Gastroesophageal sphincter (tissue), 4 donors: Measurements from ENCODE around the gene GPC3. TPM values are rescaled to one million over a fixed set of nuclear protein-coding genes. Genes with fewer than 3 reads are reported as not detected.

Experiments used
- ATAC-seq: fragments of 150-250 bp; one replicate; pipeline ENCODE4 v1.9.1; 2016; ENCODE audit warnings: mild to moderate bottlenecking, moderate library complexity
- H3K27ac ChIP-seq, 4 donors: fragments of 200-600 bp; sonication (generic) in 3 of 4; 1 replicate in 3 of 4; 2 replicates in 1 of 4; pipeline ENCODE4 v1.5.1; 2016 to 2019
- H3K27me3 ChIP-seq: fragments of 200-600 bp; sonication (generic); one replicate; pipeline ENCODE4 v1.5.1; 2019
- H3K36me3 ChIP-seq, 2 donors: fragments of 200-600 bp; sonication (generic); one replicate each; pipeline ENCODE4 v1.5.1; 2019; ENCODE audit warnings: control low read depth in 1 of 2
- H3K4me1 ChIP-seq, 3 donors: fragments of 200-600 bp; sonication (generic); 1 replicate in 2 of 3; 2 replicates in 1 of 3; pipeline ENCODE4 v1.5.1; 2016 to 2019; ENCODE audit warnings: control low read depth in 2 of 3
- H3K4me3 ChIP-seq, 2 donors: fragments of 200-600 bp; sonication (generic); one replicate each; pipeline ENCODE4 v1.5.1; 2019; ENCODE audit warnings: mild to moderate bottlenecking in 1 of 2, moderate library complexity in 1 of 2
- H3K9me3 ChIP-seq, 3 donors: fragments of 200-600 bp; sonication (generic); one replicate each; pipeline ENCODE4 v1.5.1; 2017 to 2019; ENCODE audit warnings: control low read depth in 2 of 3
- CTCF ChIP-seq, 4 experiments: fragments of 200-600 bp in 2 of 4; fragments of 450-650 bp in 2 of 4; sonication (generic) in 1 of 4; IDR thresholded peaks; one replicate each; pipeline ENCODE4 v1.5.1; 2017 to 2019; ENCODE audit warnings: antibody characterized with exemption in 4 of 4, mild to moderate bottlenecking in 2 of 4, moderate library complexity in 2 of 4
- EP300 ChIP-seq: sonication (generic); formaldehyde crosslinking; IDR thresholded peaks from one replicate; pipeline ENCODE4 v1.6.1; 2017; ENCODE audit warnings: antibody characterized with exemption, mild to moderate bottlenecking
- POLR2A ChIP-seq, 2 donors: fragments of 450-650 bp; IDR thresholded peaks; one replicate each; pipeline ENCODE4 v1.6.1; 2017; ENCODE audit warnings: antibody characterized with exemption in 2 of 2, mild to moderate bottlenecking in 2 of 2, moderate library complexity in 1 of 2
- POLR2AphosphoS5 ChIP-seq: sonication (generic); formaldehyde crosslinking; IDR thresholded peaks from one replicate; pipeline ENCODE4 v1.6.1; 2017; ENCODE audit warnings: antibody characterized with exemption
- WGBS, 2 donors: methylation state at CpG; one replicate each; pipeline ENCODE4 v1.1.5; 2018; ENCODE audit warnings: low coverage in 1 of 2; 5-methylcytosine and 5-hydroxymethylcytosine counted together
- total RNA-seq, 4 donors: library from RNA; depleted of rRNA; stranded (reverse); fragments of >200 nt; gene quantifications; one replicate each; pipeline ENCODE4 v1.1.0, GENCODE V29; 2016

Gene GPC3
- total RNA-seq, 4 donors from 2014 or later: 5.8 to 19.7 (median 14.9) TPM

GRCh38 chrX:133640161-133641015, 345.0 kb downstream of the GPC3 start:
- Histone ChIP-seq H3K27ac (no peak overlapping the region), H3K27me3 (no peaks in the 10 kb centered on the region), H3K36me3 (no peaks in the 10 kb centered on the region), H3K4me3 (no peak overlapping the region), H3K4me1 (peaks cover 0 to 9% (median 0%) of the 10 kb centered on the region in 3 donors), H3K9me3 (no peaks in the 10 kb centered on the region)
- ATAC-seq: no peak
- TF ChIP-seq EP300 (no peak), POLR2AphosphoS5 (no peak), CTCF (IDR thresholded peaks at IDR 0.05) (no peak), POLR2A (IDR thresholded peaks at IDR 0.05) (no peak)
- WGBS, 2 donors: 34% methylated on average over 7 of the region's 7 CpGs; no CpG with 5 or more reads in 1 of the 2 donors

GRCh38 chrX:133639726-133640125, 345.7 kb downstream of the GPC3 start:
- H3K4me1 ChIP-seq: peaks cover 0 to 9% (median 0%) of the 10 kb centered on the region in 3 donors
- no peak overlapping the region for H3K4me3 ChIP-seq
- no peaks in the 10 kb centered on the region for H3K27me3 ChIP-seq
- no peaks in the 10 kb centered on the region for H3K9me3 ChIP-seq
- 71 to 89% methylated on average over 1 to 2 of the region's 2 CpGs for WGBS, 2 donors
- H3K27ac ChIP-seq: no peak overlapping the region
- no peaks in the 10 kb centered on the region for H3K36me3 ChIP-seq
- no peak for TF ChIP-seq EP300
- no peak for TF ChIP-seq POLR2A (IDR thresholded peaks at IDR 0.05)
- TF ChIP-seq CTCF (IDR thresholded peaks at IDR 0.05): no peak
- TF ChIP-seq POLR2AphosphoS5: no peak
- no peak for ATAC-seq

- H3K27me3 ChIP-seq: no peaks in the 10 kb centered on the region
- no peak overlapping the region for H3K27ac ChIP-seq
- no peaks in the 10 kb centered on the region for H3K9me3 ChIP-seq
- no peaks in the 10 kb centered on the region for H3K36me3 ChIP-seq
- H3K4me3 ChIP-seq: no peak overlapping the region
- no peak for ATAC-seq
- H3K4me1 ChIP-seq: peaks cover 0 to 9% (median 0%) of the 10 kb centered on the region in 3 donors
- TF ChIP-seq POLR2A (IDR thresholded peaks at IDR 0.05) (no peak), CTCF (IDR thresholded peaks at IDR 0.05) (no peak), EP300 (no peak), POLR2AphosphoS5 (no peak)
- 76% methylated on average over 2 of the region's 4 CpGs; no CpG with 5 or more reads in 1 of the 2 donors for WGBS, 2 donors
Observed at GRCh38 chrX:133638285-133638684, 347.1 kb downstream of the GPC3 start.

- no peak for ATAC-seq
- 83 to 85% methylated on average over 1 to 4 of the region's 5 CpGs for WGBS, 2 donors
- TF ChIP-seq POLR2A (IDR thresholded peaks at IDR 0.05) (no peak), CTCF (IDR thresholded peaks at IDR 0.05) (no peak), EP300 (no peak), POLR2AphosphoS5 (no peak)
- Histone ChIP-seq H3K27me3 (no peaks in the 10 kb centered on the region), H3K4me3 (no peak overlapping the region), H3K9me3 (no peaks in the 10 kb centered on the region), H3K36me3 (no peaks in the 10 kb centered on the region), H3K27ac (no peak overlapping the region), H3K4me1 (peaks cover 0 to 9% (median 0%) of the 10 kb centered on the region in 3 donors)
Observed at GRCh38 chrX:133637765-133638164, 347.6 kb downstream of the GPC3 start.

GRCh38 chrX:133636009-133636408, 349.4 kb downstream of the GPC3 start:
- Histone ChIP-seq H3K27ac (no peak overlapping the region), H3K4me3 (no peak overlapping the region), H3K36me3 (no peaks in the 10 kb centered on the region), H3K27me3 (no peaks in the 10 kb centered on the region), H3K9me3 (no peaks in the 10 kb centered on the region), H3K4me1 (peaks cover 0 to 9% (median 0%) of the 10 kb centered on the region in 3 donors)
- ATAC-seq: no peak
- WGBS, 2 donors: 55 to 69% methylated on average over 2 to 3 of the region's 6 CpGs
- TF ChIP-seq EP300 (no peak), POLR2A (IDR thresholded peaks at IDR 0.05) (no peak), POLR2AphosphoS5 (no peak), CTCF (IDR thresholded peaks at IDR 0.05) (no peak)
